Neural progenitor cell (in vitro differentiated cells): ENCODE data around the gene AP4B1. TPM values are rescaled to one million over a fixed set of nuclear protein-coding genes. Genes with fewer than 3 reads are reported as not detected.

ENCODE experiments used
- DNase-seq: peaks from one replicate; pipeline ENCODE4 v3.0.0-alpha.2; 2016; ENCODE audit warnings: low spot score
- H2AFZ ChIP-seq: fragments of 200-600 bp; sonication (generic); replicated peaks from 2 replicates; pipeline ENCODE4 v1.6.1; 2016; ENCODE audit warnings: antibody characterized with exemption
- H3F3A ChIP-seq: fragments of 200-600 bp; sonication (generic); 2 replicates; pipeline ENCODE4 v1.6.1; 2016; ENCODE audit warnings: antibody characterized with exemption, low read depth
- H3K27ac ChIP-seq: fragments of 200-600 bp; sonication (generic); 2 replicates; pipeline ENCODE4 v1.5.1; 2016; ENCODE audit warnings: mild to moderate bottlenecking
- H3K27me3 ChIP-seq: fragments of 200-600 bp; sonication (generic); 2 replicates; pipeline ENCODE4 v1.6.1; 2016; ENCODE audit warnings: mild to moderate bottlenecking, moderate library complexity
- H3K36me3 ChIP-seq: fragments of 200-600 bp; sonication (generic); 2 replicates; pipeline ENCODE4 v1.5.1; 2016
- H3K4me1 ChIP-seq: fragments of 200-600 bp; sonication (generic); 2 replicates; pipeline ENCODE4 v1.6.1; 2016; ENCODE audit warnings: mixed run types
- H3K4me2 ChIP-seq: fragments of 200-600 bp; sonication (generic); 2 replicates; pipeline ENCODE4 v1.6.1; 2016
- H3K4me3 ChIP-seq: fragments of 200-600 bp; sonication (generic); 2 replicates; pipeline ENCODE4 v1.5.1; 2016
- H3K79me2 ChIP-seq: fragments of 200-600 bp; sonication (generic); 2 replicates; pipeline ENCODE4 v1.6.1; 2016; ENCODE audit warnings: low read depth
- H3K9ac ChIP-seq: fragments of 200-600 bp; sonication (generic); 2 replicates; pipeline ENCODE4 v1.6.1; 2016
- H3K9me3 ChIP-seq: fragments of 200-600 bp; sonication (generic); 2 replicates; pipeline ENCODE4 v1.5.1; 2016; ENCODE audit warnings: low read depth
- H4K20me1 ChIP-seq: fragments of 200-600 bp; sonication (generic); 2 replicates; pipeline ENCODE4 v1.6.1; 2016; ENCODE audit warnings: low read depth
- H3K27ac Mint-ChIP-seq: 3 replicates; pipeline ENCODE4 v1.8.0; 2021; ENCODE audit warnings: mixed read lengths
- H3K27me3 Mint-ChIP-seq: 2 replicates; pipeline ENCODE4 v1.8.0; 2022; ENCODE audit warnings: low read depth, mild to moderate bottlenecking, inconsistent platforms, moderate library complexity, mixed read lengths; ENCODE audit not compliant: insufficient read depth
- H3K36me3 Mint-ChIP-seq: 3 replicates; pipeline ENCODE4 v1.8.0; 2021; ENCODE audit warnings: mixed read lengths
- H3K4me1 Mint-ChIP-seq: 3 replicates; pipeline ENCODE4 v1.8.0; 2021; ENCODE audit warnings: mixed read lengths
- H3K4me3 Mint-ChIP-seq: 3 replicates; pipeline ENCODE4 v1.8.0; 2021; ENCODE audit warnings: mild to moderate bottlenecking, moderate library complexity, mixed read lengths
- H3K9me3 Mint-ChIP-seq: 3 replicates; pipeline ENCODE4 v1.8.0; 2020; ENCODE audit warnings: mixed read lengths
- EZH2 ChIP-seq: fragments of 200-600 bp; sonication (generic); IDR thresholded peaks from 2 replicates; pipeline ENCODE4 v1.6.1; 2017; ENCODE audit warnings: antibody characterized with exemption, mild to moderate bottlenecking, moderate library complexity
- EZH2phosphoT487 ChIP-seq: fragments of 200-600 bp; sonication (generic); IDR thresholded peaks from 2 replicates; pipeline ENCODE4 v1.6.1; 2017; ENCODE audit warnings: antibody characterized with exemption
- total RNA-seq: library from RNA; depleted of rRNA; stranded (reverse); fragments of >200 nt; gene quantifications from 2 replicates; pipeline ENCODE4 v1.2.3, GENCODE V29; 2015; ENCODE audit warnings: low replicate concordance
- TF ChIP-seq, protein P1 (sequence below): fragments of 200-600 bp; sonication (generic); IDR thresholded peaks from 2 replicates; pipeline ENCODE4 v1.5.1; 2017; ENCODE audit warnings: antibody characterized with exemption, mild to moderate bottlenecking

AP4B1 gene
- total RNA-seq, 1 donor from 2014 or later, result 27.7 TPM

DNA sequence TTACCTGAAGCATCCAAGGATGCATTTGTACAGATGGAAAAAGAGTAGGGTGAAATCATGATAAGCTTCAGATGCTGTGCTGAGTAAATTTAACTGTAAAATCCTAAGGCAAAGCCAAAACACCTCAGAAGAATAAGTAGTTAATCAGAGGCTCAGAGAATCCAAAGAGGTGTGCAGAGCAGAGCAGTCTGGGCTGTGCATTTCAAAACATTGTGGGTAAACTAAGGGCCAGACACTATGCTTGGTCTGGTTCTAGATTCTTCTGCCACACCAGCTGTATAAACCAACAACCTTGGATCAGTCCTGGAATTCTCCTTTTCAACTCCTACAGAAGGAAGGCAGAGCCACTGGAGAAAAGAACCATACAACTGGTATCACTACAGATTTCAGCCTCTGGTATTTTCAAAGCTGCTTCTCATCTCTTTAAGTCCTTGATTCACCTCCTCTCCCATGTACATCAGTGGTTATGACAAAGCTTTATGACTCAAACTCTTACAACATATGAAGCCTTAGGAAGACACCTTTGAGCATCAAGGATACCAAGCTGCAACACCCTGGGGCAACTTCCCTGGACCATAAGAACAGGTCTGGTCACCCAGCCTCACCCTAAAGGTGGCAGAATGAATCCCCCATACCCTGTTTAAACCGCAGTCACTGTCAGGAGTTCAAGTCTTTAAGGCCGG lies 12.9 kb upstream of the AP4B1 start:
- Histone ChIP-seq H3K4me1 (peaks cover 8% of the 10 kb centered on the region), H3K79me2 (no peaks in the 10 kb centered on the region), H3K9me3 (no peaks in the 10 kb centered on the region), H3K27me3 (peaks cover 5% of the 10 kb centered on the region), H3K36me3 (peaks cover 4% of the 10 kb centered on the region), H2AFZ (no peak overlapping the region), H3F3A (peaks cover 6% of the 10 kb centered on the region), H3K9ac (no peak overlapping the region), H3K4me3 (no peak overlapping the region), H4K20me1 (no peaks in the 10 kb centered on the region), H3K27ac (no peak overlapping the region), H3K4me2 (no peak overlapping the region)
- TF ChIP-seq EZH2phosphoT487, result no peak
- TF ChIP-seq, protein P1, sequence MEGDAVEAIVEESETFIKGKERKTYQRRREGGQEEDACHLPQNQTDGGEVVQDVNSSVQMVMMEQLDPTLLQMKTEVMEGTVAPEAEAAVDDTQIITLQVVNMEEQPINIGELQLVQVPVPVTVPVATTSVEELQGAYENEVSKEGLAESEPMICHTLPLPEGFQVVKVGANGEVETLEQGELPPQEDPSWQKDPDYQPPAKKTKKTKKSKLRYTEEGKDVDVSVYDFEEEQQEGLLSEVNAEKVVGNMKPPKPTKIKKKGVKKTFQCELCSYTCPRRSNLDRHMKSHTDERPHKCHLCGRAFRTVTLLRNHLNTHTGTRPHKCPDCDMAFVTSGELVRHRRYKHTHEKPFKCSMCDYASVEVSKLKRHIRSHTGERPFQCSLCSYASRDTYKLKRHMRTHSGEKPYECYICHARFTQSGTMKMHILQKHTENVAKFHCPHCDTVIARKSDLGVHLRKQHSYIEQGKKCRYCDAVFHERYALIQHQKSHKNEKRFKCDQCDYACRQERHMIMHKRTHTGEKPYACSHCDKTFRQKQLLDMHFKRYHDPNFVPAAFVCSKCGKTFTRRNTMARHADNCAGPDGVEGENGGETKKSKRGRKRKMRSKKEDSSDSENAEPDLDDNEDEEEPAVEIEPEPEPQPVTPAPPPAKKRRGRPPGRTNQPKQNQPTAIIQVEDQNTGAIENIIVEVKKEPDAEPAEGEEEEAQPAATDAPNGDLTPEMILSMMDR, result no peak
- TF ChIP-seq EZH2, result no peak
- no peak for DNase-seq
- Mint-ChIP-seq H3K36me3 (peaks cover 3% of the 10 kb centered on the region), H3K27me3 (no peaks in the 10 kb centered on the region), H3K4me1 (no peaks in the 10 kb centered on the region), H3K27ac (no peak overlapping the region), H3K9me3 (no peaks in the 10 kb centered on the region), H3K4me3 (no peak overlapping the region)

DNA sequence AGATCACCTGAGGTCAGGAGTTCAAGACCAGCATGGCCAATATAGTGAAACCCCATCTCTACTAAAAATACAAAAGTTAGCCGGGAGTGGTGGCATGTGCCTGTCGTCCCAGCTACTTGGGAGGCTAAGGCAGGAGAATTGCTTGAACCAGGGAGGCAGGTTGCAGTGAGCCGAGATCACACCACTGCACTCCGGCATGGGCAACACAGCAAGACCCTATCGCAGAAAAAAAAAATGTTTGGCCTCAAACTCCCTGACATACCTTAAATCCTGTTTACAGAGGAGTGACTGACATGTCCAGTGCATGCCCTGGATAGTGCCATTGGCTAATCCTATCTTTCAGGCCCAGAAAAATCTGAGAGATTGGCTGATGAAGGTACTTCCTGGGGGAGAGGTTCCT lies 12.4 kb upstream of the AP4B1 start:
- Histone ChIP-seq H3K4me3 (no peak overlapping the region), H3K79me2 (no peaks in the 10 kb centered on the region), H3K36me3 (peaks cover 4% of the 10 kb centered on the region), H4K20me1 (no peaks in the 10 kb centered on the region), H3K27me3 (no peaks in the 10 kb centered on the region), H3K4me2 (no peak overlapping the region), H3K4me1 (peaks cover 8% of the 10 kb centered on the region), H3K9me3 (no peaks in the 10 kb centered on the region), H2AFZ (no peak overlapping the region), H3K9ac (no peak overlapping the region), H3K27ac (no peak overlapping the region), H3F3A (peaks cover 6% of the 10 kb centered on the region)
- Mint-ChIP-seq H3K27me3 (no peaks in the 10 kb centered on the region), H3K27ac (no peak overlapping the region), H3K9me3 (no peaks in the 10 kb centered on the region), H3K4me1 (no peaks in the 10 kb centered on the region), H3K36me3 (peaks cover 3% of the 10 kb centered on the region), H3K4me3 (no peak overlapping the region)
- no peak for TF ChIP-seq EZH2phosphoT487
- no peak for TF ChIP-seq EZH2
- TF ChIP-seq, protein P1, result no peak
- DNase-seq, result no peak

DNA sequence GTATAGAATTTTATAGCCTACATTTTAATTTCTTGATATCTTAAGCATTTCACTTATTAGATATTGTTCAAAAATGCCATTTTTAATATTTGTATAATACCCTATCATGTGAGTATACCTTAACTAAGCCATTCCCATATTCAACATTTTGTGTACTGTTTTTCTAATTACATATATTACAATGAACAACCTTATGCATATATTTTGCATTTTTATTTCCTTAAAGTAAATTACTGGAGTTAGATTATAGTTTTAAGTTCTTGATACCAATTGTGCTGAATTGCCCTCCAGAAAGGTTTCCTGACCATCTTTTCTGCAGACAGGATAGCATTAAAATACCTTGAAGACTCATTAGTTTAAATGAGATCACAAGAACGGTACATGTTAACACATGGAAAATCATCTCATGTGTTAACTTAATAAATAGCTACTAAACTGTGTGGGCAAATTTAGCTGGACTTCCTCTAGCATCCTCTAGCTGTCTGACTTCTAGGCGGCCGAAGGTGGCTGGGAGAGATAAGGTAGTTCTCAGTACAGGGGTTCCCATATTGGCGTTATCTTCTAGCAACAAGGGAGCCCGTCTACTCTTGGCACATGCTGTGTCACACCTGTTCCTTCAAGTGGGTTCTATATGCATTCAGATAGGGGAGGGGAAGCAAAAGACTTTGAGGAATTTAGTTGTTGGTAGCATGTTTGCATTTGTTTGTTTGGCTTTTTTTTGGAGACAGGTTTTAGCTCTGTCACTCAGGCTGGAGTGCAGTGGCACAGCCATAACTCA lies 9.5 kb upstream of the AP4B1 start:
- Histone ChIP-seq H2AFZ (no peak overlapping the region), H3K79me2 (no peaks in the 10 kb centered on the region), H3K4me2 (no peak overlapping the region), H3F3A (peaks cover 6% of the 10 kb centered on the region), H3K9ac (no peak overlapping the region), H3K27me3 (no peaks in the 10 kb centered on the region), H3K27ac (no peak overlapping the region), H3K36me3 (peaks cover 4% of the 10 kb centered on the region), H3K4me3 (no peak overlapping the region), H4K20me1 (no peaks in the 10 kb centered on the region), H3K9me3 (no peaks in the 10 kb centered on the region), H3K4me1 (peaks cover 8% of the 10 kb centered on the region)
- peaks cover 8% of the 10 kb centered on the region for H3K36me3 Mint-ChIP-seq
- DNase-seq, result no peak
- no peaks in the 10 kb centered on the region for H3K9me3 Mint-ChIP-seq
- H3K4me3 Mint-ChIP-seq, result no peak overlapping the region
- H3K4me1 Mint-ChIP-seq, result no peaks in the 10 kb centered on the region
- H3K27ac Mint-ChIP-seq, result no peak overlapping the region
- no peak for TF ChIP-seq EZH2phosphoT487
- TF ChIP-seq, protein P1, result no peak
- TF ChIP-seq EZH2, result no peak
- H3K27me3 Mint-ChIP-seq, result no peaks in the 10 kb centered on the region
